HepG2 (cell line): ENCODE measurements around the gene NAP1L4. TPM values are rescaled to one million over a fixed set of nuclear protein-coding genes. Genes with fewer than 3 reads are reported as not detected.

Experiments used
- AHR ChIP-seq: IDR thresholded peaks from 2 replicates; pipeline ENCODE4 v1.6.1; 2018; ENCODE audit warnings: missing genetic modification reagents, missing compliant biosample characterization
- ERF ChIP-seq: IDR thresholded peaks from 2 replicates; pipeline ENCODE4 v1.6.1; 2018; ENCODE audit warnings: missing biosample characterization, missing genetic modification reagents
- GABPA ChIP-seq, 2 experiments: IDR thresholded peaks; 2 replicates each; pipeline ENCODE4 v1.6.1; 2011 to 2016; ENCODE audit warnings: low read depth in 2 of 2, low read length in 1 of 2, missing biosample characterization in 1 of 2, missing genetic modification characterization in 1 of 2
- GATAD2A ChIP-seq: IDR thresholded peaks from 2 replicates; pipeline ENCODE4 v1.6.1; 2016
- GPN1 ChIP-seq: sonication (generic); formaldehyde crosslinking; IDR thresholded peaks from 2 replicates; pipeline ENCODE4 v1.5.1; 2020; ENCODE audit warnings: missing genetic modification reagents, borderline replicate concordance
- HDAC1 ChIP-seq: sonication (generic); formaldehyde crosslinking; IDR thresholded peaks from 2 replicates; pipeline ENCODE4 v1.5.1; 2020; ENCODE audit warnings: mild to moderate bottlenecking, missing genetic modification reagents
- HMGXB4 ChIP-seq, 2 experiments: sonication (generic) in 1 of 2; formaldehyde crosslinking in 1 of 2; IDR thresholded peaks; 2 replicates each; pipeline versions ENCODE4 v1.4.0 to v1.6.1; 2018 to 2020; ENCODE audit warnings: missing genetic modification reagents in 2 of 2, borderline replicate concordance in 1 of 2, low read depth in 1 of 2, mild to moderate bottlenecking in 1 of 2, missing biosample characterization in 1 of 2
- JARID2 ChIP-seq: sonication (generic); formaldehyde crosslinking; IDR thresholded peaks from 2 replicates; pipeline ENCODE4 v1.8.1; 2023; ENCODE audit warnings: missing genetic modification reagents, inconsistent platforms; ENCODE audit not compliant: insufficient replicate concordance
- KLF11 ChIP-seq: IDR thresholded peaks from 2 replicates; pipeline ENCODE4 v1.6.1; 2016; ENCODE audit warnings: missing compliant biosample characterization
- MAFK ChIP-seq, 2 experiments: IDR thresholded peaks in 1 of 2; conservative IDR thresholded peaks in 1 of 2; 2 replicates each; pipeline ENCODE4 v1.6.1; 2011; ENCODE audit warnings: improper control_type of control experiment in 2 of 2, low read length in 2 of 2
- MATR3 ChIP-seq: sonication (generic); formaldehyde crosslinking; IDR thresholded peaks from 2 replicates; pipeline ENCODE4 v1.4.0; 2020; ENCODE audit warnings: missing genetic modification reagents
- MAX ChIP-seq: IDR thresholded peaks from 2 replicates; pipeline ENCODE4 v1.6.1; 2012; ENCODE audit warnings: inconsistent platforms
- MED1 ChIP-seq: sonication (generic); formaldehyde crosslinking; IDR thresholded peaks from 2 replicates; pipeline ENCODE4 v1.4.0; 2020; ENCODE audit warnings: missing genetic modification reagents
- MTERF4 ChIP-seq: sonication (generic); formaldehyde crosslinking; IDR thresholded peaks from 2 replicates; pipeline ENCODE4 v1.8.0; 2023; ENCODE audit warnings: mild to moderate bottlenecking, missing genetic modification reagents
- MZF1 ChIP-seq: sonication (generic); formaldehyde crosslinking; IDR thresholded peaks from 2 replicates; pipeline ENCODE4 v1.8.1; 2023; ENCODE audit warnings: mild to moderate bottlenecking, missing genetic modification reagents, borderline replicate concordance
- NFYC ChIP-seq: IDR thresholded peaks from 2 replicates; pipeline ENCODE4 v1.6.1; 2016; ENCODE audit warnings: missing genetic modification reagents, missing compliant biosample characterization
- NR2F6 ChIP-seq, 2 experiments: IDR thresholded peaks; 2 replicates each; pipeline ENCODE4 v1.6.1; 2016; ENCODE audit warnings: antibody characterized with exemption in 1 of 2, mild to moderate bottlenecking in 1 of 2
- PLRG1 ChIP-seq: fragments of 450-650 bp; conservative IDR thresholded peaks from 2 replicates; pipeline ENCODE4 v1.6.1; 2016
- RNF2 ChIP-seq: fragments of 450-650 bp; conservative IDR thresholded peaks from 2 replicates; pipeline ENCODE4 v1.6.1; 2016; ENCODE audit warnings: low read depth
- SAP130 ChIP-seq: IDR thresholded peaks from 2 replicates; pipeline ENCODE4 v1.6.1; 2016; ENCODE audit warnings: low read depth
- TFAP4 ChIP-seq: sonication (generic); IDR thresholded peaks from 2 replicates; pipeline ENCODE4 v1.6.1; 2016; ENCODE audit warnings: low read depth, borderline replicate concordance
- TOPORS ChIP-seq: sonication (generic); formaldehyde crosslinking; IDR thresholded peaks from 2 replicates; pipeline ENCODE4 v1.8.0; 2023; ENCODE audit warnings: mild to moderate bottlenecking, missing genetic modification reagents
- YEATS2 ChIP-seq: sonication (generic); formaldehyde crosslinking; IDR thresholded peaks from 2 replicates; pipeline ENCODE4 v1.4.0; 2020; ENCODE audit warnings: missing genetic modification reagents, borderline replicate concordance
- ZBTB7A ChIP-seq: sonication (generic); formaldehyde crosslinking; IDR thresholded peaks from 2 replicates; pipeline ENCODE4 v1.8.0; 2022; ENCODE audit warnings: mild to moderate bottlenecking, missing genetic modification reagents
- ZFP82 ChIP-seq: sonication (generic); formaldehyde crosslinking; IDR thresholded peaks from 2 replicates; pipeline ENCODE4 v1.5.1; 2020; ENCODE audit warnings: mild to moderate bottlenecking, missing genetic modification reagents, borderline replicate concordance
- ZIK1 ChIP-seq: sonication (generic); formaldehyde crosslinking; IDR thresholded peaks from 2 replicates; pipeline ENCODE4 v1.5.0; 2020; ENCODE audit warnings: mild to moderate bottlenecking, low read depth, missing genetic modification reagents, borderline replicate concordance
- ZNF530 ChIP-seq: sonication (generic); formaldehyde crosslinking; IDR thresholded peaks from 2 replicates; pipeline ENCODE4 v1.5.0; 2020; ENCODE audit warnings: low read depth, mild to moderate bottlenecking, missing genetic modification reagents
- ZNF777 ChIP-seq: sonication (generic); formaldehyde crosslinking; IDR thresholded peaks from 2 replicates; pipeline ENCODE4 v1.4.0; 2020; ENCODE audit warnings: missing genetic modification reagents
- ZSCAN25 ChIP-seq: sonication (generic); formaldehyde crosslinking; IDR thresholded peaks from 2 replicates; pipeline ENCODE4 v1.8.0; 2022; ENCODE audit warnings: mild to moderate bottlenecking, missing genetic modification reagents
- polyA plus RNA-seq, 8 experiments: library from polyadenylated mRNA; depleted of rRNA in 3 of 8; stranded (reverse) in 7 of 8; unstranded in 1 of 8; fragments of >200 nt; fragmentation: Illumina TruSeq in 4 of 8; extraction: Trizol in 4 of 8; gene quantifications; 2 replicates each; pipeline versions ENCODE4 v1.2.1 to v1.2.3, GENCODE V29; 2011 to 2016; ENCODE audit warnings: low read depth in 4 of 8, missing spikeins in 1 of 8, mixed read lengths in 1 of 8; ENCODE audit not compliant: insufficient read depth in 1 of 8
- total RNA-seq, 5 experiments: library from RNA; depleted of rRNA; stranded (reverse); fragments of >200 nt; fragmentation: Illumina TruSeq; extraction: Trizol; gene quantifications; 2 replicates each; pipeline ENCODE4 v1.2.3, GENCODE V29; 2016; ENCODE audit warnings: low read depth in 1 of 5

Gene NAP1L4
- total and polyA plus RNA-seq, 2 of the 13 experiments (the other 11 are each of a cell fraction or from before 2014, with no cell fraction given) = 64.0 to 186 TPM

GRCh38 chr11:2930704-2931419, 61.3 kb downstream of the NAP1L4 start (continued):
- TF ChIP-seq HMGXB4 (CRISPR knock-in tag; IDR thresholded peaks at IDR 0.05; ENCODE audit: borderline replicate concordance in 1 of 2, low read depth in 1 of 2) (peak; percentile 69 to 86; a peak in 3 of 4 replicates), NFYC (CRISPR knock-in tag) (no peak), ZSCAN25 (CRISPR knock-in tag) (peak; percentile 97), NR2F6 (IDR thresholded peaks at IDR 0.05) (no peak), NR2F6 (CRISPR knock-in tag; IDR thresholded peaks at IDR 0.05) (peak; percentile 18; the same call in 1 of the 2 replicates), GATAD2A (CRISPR knock-in tag) (peak; percentile 48), JARID2 (CRISPR knock-in tag) (no peak), KLF11 (CRISPR knock-in tag) (no peak), RNF2 (no peak), MAX (peak; percentile 30; the same call in 1 of the 2 replicates), TFAP4 (peak; percentile 63; the same call in 1 of the 2 replicates), ERF (no peak), ZIK1 (CRISPR knock-in tag) (no peak), GABPA (IDR thresholded peaks at IDR 0.05; ENCODE audit: low read depth, low read length) (no peak), GABPA (CRISPR knock-in tag; IDR thresholded peaks at IDR 0.05; ENCODE audit: low read depth) (0 out of 2 replicates have a peak, but pooled peaks have one; percentile 10), MATR3 (CRISPR knock-in tag) (no peak), PLRG1 (no peak), ZBTB7A (CRISPR knock-in tag) (0 out of 2 replicates have a peak, but pooled peaks have one; percentile 23), MED1 (CRISPR knock-in tag) (0 out of 2 replicates have a peak, but pooled peaks have one; percentile 14), ZNF530 (CRISPR knock-in tag) (no peak), ZFP82 (CRISPR knock-in tag) (no peak), TOPORS (no peak), AHR (CRISPR knock-in tag) (no peak), ZNF777 (CRISPR knock-in tag) (0 out of 2 replicates have a peak, but pooled peaks have one; percentile 22), GPN1 (CRISPR knock-in tag) (no peak), HDAC1 (CRISPR knock-in tag) (0 out of 2 replicates have a peak, but pooled peaks have one; percentile 21), YEATS2 (CRISPR knock-in tag) (no peak), MAFK (conservative IDR thresholded peaks at IDR 0.05 in 1 of 2, IDR thresholded peaks at IDR 0.05 in 1 of 2; ENCODE audit: low read length in 2 of 2) (no peak), MZF1 (CRISPR knock-in tag) (no peak), MTERF4 (CRISPR knock-in tag) (no peak), SAP130 (CRISPR knock-in tag) (peak; percentile 54)
